Activated CD8-positive, alpha-beta T cell treated with anti-CD3 and anti-CD28 coated beads for 36 hours (primary cell): ENCODE data around the gene DRC1. TPM values are rescaled to one million over a fixed set of nuclear protein-coding genes. Genes with fewer than 3 reads are reported as not detected.

ENCODE experiments used
- ATAC-seq: fragments of 200-7000 bp; cut with Tn5 transposase; one replicate; pipeline ENCODE4 v1.10.0; 2021; ENCODE audit warnings: mild to moderate bottlenecking, moderate library complexity
- CTCF ChIA-PET: fragments of 350-600 bp; sonication (Branson Sonifier 250); formaldehyde crosslinking; loops from one replicate; lab custom pipeline; 2021; ENCODE audit warnings: antibody characterized with exemption; lab: Charles Lee
- POLR2A ChIA-PET: fragments of 350-600 bp; sonication (Branson Sonifier 250); formaldehyde crosslinking; loops from one replicate; lab custom pipeline; 2021; ENCODE audit warnings: antibody characterized with exemption; lab: Charles Lee
- DNase-seq: peaks from one replicate; pipeline ENCODE4 v3.0.0-alpha.2; 2020
- H3K27ac Mint-ChIP-seq: one replicate; pipeline ENCODE4 v1.8.0; 2021; ENCODE audit warnings: mild to moderate bottlenecking, mixed read lengths
- H3K27me3 Mint-ChIP-seq: one replicate; pipeline ENCODE4 v1.8.0; 2021; ENCODE audit warnings: mixed read lengths
- H3K36me3 Mint-ChIP-seq: one replicate; pipeline ENCODE4 v1.8.0; 2021; ENCODE audit warnings: low read depth, mixed read lengths
- H3K4me1 Mint-ChIP-seq: one replicate; pipeline ENCODE4 v1.8.0; 2021; ENCODE audit warnings: low read depth, mixed read lengths
- H3K4me3 Mint-ChIP-seq: one replicate; pipeline ENCODE4 v1.8.0; 2021; ENCODE audit warnings: mild to moderate bottlenecking, moderate library complexity, mixed read lengths
- H3K9me3 Mint-ChIP-seq: one replicate; pipeline ENCODE4 v1.8.0; 2021; ENCODE audit warnings: mixed read lengths
- intact Hi-C: fragments of 100-400 bp; cut with micrococcal nuclease; formaldehyde crosslinking; loops from one replicate; pipeline ENCODE4 v1.10.0; 2022
- total RNA-seq, 2 experiments: library from RNA; stranded (reverse); gene quantifications; one replicate each; pipeline ENCODE4 v1.2.3, GENCODE V29; 2021
- TF ChIP-seq, protein P1 (sequence below): fragments of 200-600 bp; IDR thresholded peaks from one replicate; pipeline ENCODE4 v1.8.0; 2022; ENCODE audit warnings: antibody characterized with exemption, mild to moderate bottlenecking

DRC1 gene
- total RNA-seq, 2 experiments from 2014 or later, result not detected

DNA sequence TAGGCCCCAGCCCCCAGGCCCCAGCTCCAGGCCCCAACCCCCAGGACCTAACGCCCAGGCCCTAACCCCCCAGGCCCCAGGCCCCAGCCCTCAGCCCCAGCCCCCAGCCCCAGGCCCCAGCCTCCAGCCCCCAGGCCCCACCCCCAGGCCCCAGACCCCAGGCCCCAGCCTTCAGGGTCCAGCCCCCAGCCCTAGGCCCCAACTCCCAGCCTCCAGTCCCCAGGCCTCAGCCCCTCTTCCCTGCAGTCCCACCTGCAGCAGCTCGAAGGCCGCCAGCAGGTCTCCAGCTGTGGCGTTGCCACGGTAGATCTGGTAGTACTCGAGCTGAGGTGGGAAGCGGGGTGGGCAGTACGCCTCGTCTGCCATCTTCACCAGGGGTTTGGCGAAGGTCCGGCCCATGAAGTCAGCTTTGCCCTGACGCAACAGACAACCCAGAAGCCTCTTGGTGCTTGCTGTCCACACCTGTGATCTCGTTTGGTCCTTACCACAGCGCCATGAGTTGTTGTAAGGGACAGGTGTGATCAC, 72.6 kb downstream of the DRC1 start:
- Mint-ChIP-seq H3K27me3 (no peaks in the 10 kb centered on the region), H3K36me3 (no peaks in the 10 kb centered on the region), H3K4me3 (no peak overlapping the region), H3K9me3 (peaks cover 2% of the 10 kb centered on the region), H3K27ac (no peak overlapping the region), H3K4me1 (peaks cover 4% of the 10 kb centered on the region)
- POLR2A ChIA-PET, result no interaction called here
- CTCF ChIA-PET, result no interaction called here
- ATAC-seq (no peak), DNase-seq (no peak)
- intact Hi-C loops, result no loop called here
- TF ChIP-seq, protein P1, sequence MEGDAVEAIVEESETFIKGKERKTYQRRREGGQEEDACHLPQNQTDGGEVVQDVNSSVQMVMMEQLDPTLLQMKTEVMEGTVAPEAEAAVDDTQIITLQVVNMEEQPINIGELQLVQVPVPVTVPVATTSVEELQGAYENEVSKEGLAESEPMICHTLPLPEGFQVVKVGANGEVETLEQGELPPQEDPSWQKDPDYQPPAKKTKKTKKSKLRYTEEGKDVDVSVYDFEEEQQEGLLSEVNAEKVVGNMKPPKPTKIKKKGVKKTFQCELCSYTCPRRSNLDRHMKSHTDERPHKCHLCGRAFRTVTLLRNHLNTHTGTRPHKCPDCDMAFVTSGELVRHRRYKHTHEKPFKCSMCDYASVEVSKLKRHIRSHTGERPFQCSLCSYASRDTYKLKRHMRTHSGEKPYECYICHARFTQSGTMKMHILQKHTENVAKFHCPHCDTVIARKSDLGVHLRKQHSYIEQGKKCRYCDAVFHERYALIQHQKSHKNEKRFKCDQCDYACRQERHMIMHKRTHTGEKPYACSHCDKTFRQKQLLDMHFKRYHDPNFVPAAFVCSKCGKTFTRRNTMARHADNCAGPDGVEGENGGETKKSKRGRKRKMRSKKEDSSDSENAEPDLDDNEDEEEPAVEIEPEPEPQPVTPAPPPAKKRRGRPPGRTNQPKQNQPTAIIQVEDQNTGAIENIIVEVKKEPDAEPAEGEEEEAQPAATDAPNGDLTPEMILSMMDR, result no peak

DNA sequence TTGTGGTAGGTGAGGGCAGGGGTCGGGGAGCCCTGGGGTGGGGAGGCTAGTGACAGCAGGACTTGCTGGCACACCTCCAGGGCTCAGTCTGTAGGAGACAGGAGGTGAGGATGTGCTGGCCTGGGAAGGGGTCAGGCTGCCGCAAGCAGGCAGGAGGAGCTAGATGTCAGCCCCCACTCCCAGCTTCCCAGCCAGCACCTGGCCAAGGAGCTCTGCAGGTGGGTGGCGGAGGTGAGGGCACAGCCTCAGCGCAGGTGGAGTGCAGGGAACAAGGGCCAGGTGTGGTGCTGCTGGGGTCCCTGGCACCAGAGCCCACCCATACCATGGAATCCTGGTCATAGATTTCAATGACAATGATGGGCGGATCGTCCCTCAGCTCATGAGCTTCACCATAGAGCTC, 73.3 kb downstream of the DRC1 start:
- Mint-ChIP-seq H3K36me3 (no peaks in the 10 kb centered on the region), H3K9me3 (no peaks in the 10 kb centered on the region), H3K27me3 (no peaks in the 10 kb centered on the region), H3K27ac (no peak overlapping the region), H3K4me3 (no peak overlapping the region), H3K4me1 (peaks cover 4% of the 10 kb centered on the region)
- ChIA-PET POLR2A (no interaction called here), CTCF (interaction anchor here (1.2 kb wide), 1 partner anchor 29 kb away, joined by 4 read pairs; no protein-coding TSS in a partner anchor)
- intact Hi-C loops, result no loop called here
- ATAC-seq, result no peak
- TF ChIP-seq, protein P1, result no peak
- no peak for DNase-seq

- H3K27ac Mint-ChIP-seq, result no peak overlapping the region
- CTCF ChIA-PET, result interaction anchor here (1.2 kb wide), 1 partner anchor 28 kb away, joined by 4 read pairs; no protein-coding TSS in a partner anchor
- peaks cover 4% of the 10 kb centered on the region for H3K4me1 Mint-ChIP-seq
- no peaks in the 10 kb centered on the region for H3K9me3 Mint-ChIP-seq
- POLR2A ChIA-PET, result no interaction called here
- intact Hi-C loops, result no loop called here
- no peak for DNase-seq
- no peaks in the 10 kb centered on the region for H3K27me3 Mint-ChIP-seq
- no peak for ATAC-seq
- no peaks in the 10 kb centered on the region for H3K36me3 Mint-ChIP-seq
- no peak overlapping the region for H3K4me3 Mint-ChIP-seq
- TF ChIP-seq, protein P1, result no peak
Observed at GRCh38 chr2:26475832-26476501, 74.2 kb downstream of the DRC1 start.

DNA sequence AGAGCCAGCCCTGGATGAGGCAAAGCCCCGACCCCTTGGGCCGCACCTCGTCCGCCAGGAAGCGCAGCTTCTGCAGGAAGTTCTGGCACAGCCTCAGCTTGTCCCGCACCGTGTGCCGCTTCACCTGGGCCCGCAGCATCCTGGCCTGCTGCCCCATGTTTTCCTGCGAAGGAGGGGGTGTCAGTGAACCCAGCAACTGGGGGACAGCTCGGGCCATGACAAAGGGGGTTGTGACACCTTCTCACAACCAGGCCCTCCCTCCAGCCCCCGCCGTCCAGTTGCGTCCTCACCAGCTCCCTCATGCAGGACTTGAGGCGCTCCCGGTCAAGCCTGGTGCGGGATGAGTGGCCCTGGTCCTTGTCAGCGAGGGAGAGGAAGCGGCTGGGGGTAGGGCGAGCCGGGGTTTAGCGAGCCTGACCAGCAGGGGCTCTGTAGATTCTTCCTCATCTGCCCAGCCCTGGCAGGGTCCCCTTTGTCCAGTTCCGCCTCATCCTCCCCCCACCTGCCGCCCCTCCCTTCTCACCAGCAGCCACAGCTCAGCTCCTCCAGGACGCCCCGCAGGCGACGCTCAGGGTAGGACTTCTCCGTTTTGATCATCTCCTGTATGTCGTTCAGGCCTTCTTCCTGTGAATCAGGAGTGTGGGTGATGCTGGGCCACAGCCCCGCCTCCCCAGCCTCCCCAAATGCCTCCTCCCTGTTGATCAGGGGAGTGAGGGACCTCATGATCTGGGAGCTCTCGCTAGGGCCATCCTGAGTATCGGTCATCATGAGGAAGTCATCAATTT, 75.6 kb downstream of the DRC1 start:
- peak; percentile 77 for ATAC-seq

More for the DNA sequence above, 75.6 kb downstream of the DRC1 start:
- CTCF ChIA-PET, result interaction anchor here (1.1 to 1.5 kb wide), 2 partner anchors 24 to 100 kb away, joined by 3 to 5 read pairs; no protein-coding TSS in a partner anchor
- H3K36me3 Mint-ChIP-seq, result no peaks in the 10 kb centered on the region
- no peaks in the 10 kb centered on the region for H3K9me3 Mint-ChIP-seq
- intact Hi-C loops, result no loop called here
- POLR2A ChIA-PET, result no interaction called here
- DNase-seq, result peak; percentile 26
- H3K4me3 Mint-ChIP-seq, result peak overlapping the region; percentile 41
- H3K4me1 Mint-ChIP-seq, result peaks cover 4% of the 10 kb centered on the region
- TF ChIP-seq, protein P1, result no peak
- no peak overlapping the region for H3K27ac Mint-ChIP-seq
- H3K27me3 Mint-ChIP-seq, result no peaks in the 10 kb centered on the region
